Central memory CD4-positive, alpha-beta T cell (primary cell): ENCODE measurements around the gene POC1A.
"Not testable (repeated sequence)": the region's sequence is repeated elsewhere in the genome, so short reads cannot be mapped to it uniquely, and the experiment has no call there.

Experiments
- DNase-seq: peaks from one replicate; pipeline ENCODE4 v3.0.0; 2022

The POC1A gene

GRCh38 chr3:52183786-52184445, 29.7 kb upstream of the POC1A start:
- DNase-seq = no peak

GRCh38 chr3:52182691-52183090, 28.5 kb upstream of the POC1A start:
- no peak for DNase-seq

GRCh38 chr3:52182196-52182595, 28.0 kb upstream of the POC1A start:
- no peak for DNase-seq

GRCh38 chr3:52181543-52181942, 27.3 kb upstream of the POC1A start:
- no peak for DNase-seq

- DNase-seq = no peak
Measured at GRCh38 chr3:52178537-52178936, 24.3 kb upstream of the POC1A start.

GRCh38 chr3:52178126-52178525, 23.9 kb upstream of the POC1A start:
- not testable (repeated sequence) for DNase-seq

- no peak for DNase-seq
Measured at GRCh38 chr3:52177701-52178042, 23.4 kb upstream of the POC1A start.

- DNase-seq = no peak
Measured at GRCh38 chr3:52176951-52177700, 22.9 kb upstream of the POC1A start.

- no peak for DNase-seq
Measured at GRCh38 chr3:52176180-52176752, 22.0 kb upstream of the POC1A start.

- no peak for DNase-seq
Measured at GRCh38 chr3:52175416-52176179, 21.4 kb upstream of the POC1A start.

- no peak for DNase-seq
Measured at GRCh38 chr3:52174896-52175295, 20.7 kb upstream of the POC1A start.

- no peak for DNase-seq
Measured at GRCh38 chr3:52173101-52173500, 18.9 kb upstream of the POC1A start.

- no peak for DNase-seq
Measured at GRCh38 chr3:52172262-52172757, 18.1 kb upstream of the POC1A start.

- no peak for DNase-seq
Measured at GRCh38 chr3:52171514-52172261, 17.5 kb upstream of the POC1A start.

- DNase-seq = not testable (repeated sequence)
Measured at GRCh38 chr3:52170217-52170616, 16.0 kb upstream of the POC1A start.

- no peak for DNase-seq
Measured at GRCh38 chr3:52167240-52167639, 13.0 kb upstream of the POC1A start.

- no peak for DNase-seq
Measured at GRCh38 chr3:52162250-52162872, 8.1 kb upstream of the POC1A start.

- DNase-seq = no peak
Measured at GRCh38 chr3:52159503-52159902, 5.3 kb upstream of the POC1A start.

- DNase-seq = no peak
Measured at GRCh38 chr3:52155912-52156311, 1.7 kb upstream of the POC1A start.

- DNase-seq = no peak
Measured at GRCh38 chr3:52153389-52154096, 680 bp downstream of the POC1A start.

GRCh38 chr3:52151991-52152390, 2.2 kb downstream of the POC1A start:
- DNase-seq = not testable (repeated sequence)
